CD14-positive monocyte (primary cell): Measurements from ENCODE around the gene ERO1B. TPM values are rescaled to one million over a fixed set of nuclear protein-coding genes. Genes with fewer than 3 reads are reported as not detected.

Experiments used
- DNase-seq, 3 donors: peaks; one replicate each; pipeline ENCODE4 v3.0.0-alpha.2; 2011 to 2022
- H2AFZ ChIP-seq: 2 replicates; pipeline ENCODE4 v1.6.0; 2012; ENCODE audit warnings: mild to moderate bottlenecking, low read depth, low read length, inconsistent platforms; ENCODE audit not compliant: insufficient read depth, poor library complexity, severe bottlenecking
- H3K27ac ChIP-seq, 2 donors: 1 replicate in 1 of 2; 2 replicates in 1 of 2; pipeline ENCODE4 v1.5.1; 2012 to 2013; ENCODE audit warnings: low read length in 2 of 2, control low read depth in 1 of 2, inconsistent platforms in 1 of 2, low read depth in 1 of 2, mild to moderate bottlenecking in 1 of 2
- H3K27me3 ChIP-seq, 2 donors: one replicate each; pipeline versions ENCODE4 v1.6.0 to v1.6.1; 2011 to 2013; ENCODE audit warnings: low read length in 2 of 2; ENCODE audit not compliant: control insufficient read depth in 2 of 2, insufficient read depth in 2 of 2
- H3K36me3 ChIP-seq, 2 donors: replicated peaks in 1 of 2; 1 replicate in 1 of 2; 2 replicates in 1 of 2; pipeline versions ENCODE4 v1.5.1 to v1.6.1; 2012 to 2013; ENCODE audit warnings: low read length in 2 of 2, control low read depth in 1 of 2, inconsistent platforms in 1 of 2, mild to moderate bottlenecking in 1 of 2; ENCODE audit not compliant: insufficient read depth in 2 of 2, control insufficient read depth in 1 of 2
- H3K4me1 ChIP-seq, 2 donors: 1 replicate in 1 of 2; 2 replicates in 1 of 2; pipeline versions ENCODE4 v1.5.1 to v1.6.1; 2012 to 2013; ENCODE audit warnings: low read length in 2 of 2, control low read depth in 1 of 2, inconsistent platforms in 1 of 2, mild to moderate bottlenecking in 1 of 2, moderate library complexity in 1 of 2; ENCODE audit not compliant: insufficient read depth in 2 of 2, control insufficient read depth in 1 of 2
- H3K4me2 ChIP-seq: replicated peaks from 2 replicates; pipeline ENCODE3; 2012; ENCODE audit warnings: low read length, moderate library complexity, mild to moderate bottlenecking; ENCODE audit not compliant: poor library complexity, severe bottlenecking; ENCODE audit errors: extremely low read depth
- H3K4me3 ChIP-seq, 3 experiments: fragments of 200-600 bp in 1 of 3; sonication (generic) in 1 of 3; replicated peaks in 1 of 3; 1 replicate in 2 of 3; 2 replicates in 1 of 3; pipeline ENCODE4 v1.5.1; 2011 to 2013; ENCODE audit warnings: low read length in 3 of 3, mild to moderate bottlenecking in 3 of 3, control low read depth in 2 of 3, low read depth in 2 of 3, inconsistent platforms in 1 of 3, moderate library complexity in 1 of 3
- H3K79me2 ChIP-seq: 2 replicates; pipeline ENCODE4 v1.6.0; 2012; ENCODE audit warnings: mild to moderate bottlenecking, control low read depth, inconsistent platforms, low read length, moderate library complexity; ENCODE audit not compliant: insufficient read depth
- H3K9ac ChIP-seq: 2 replicates; pipeline ENCODE4 v1.6.0; 2017; ENCODE audit warnings: low read length, mild to moderate bottlenecking; ENCODE audit not compliant: insufficient read depth, poor library complexity, severe bottlenecking
- H3K9me3 ChIP-seq, 2 donors: replicated peaks in 1 of 2; 1 replicate in 1 of 2; 2 replicates in 1 of 2; pipeline versions ENCODE4 v1.5.1 to v1.6.1; 2012 to 2013; ENCODE audit warnings: low read length in 2 of 2, control low read depth in 1 of 2; ENCODE audit not compliant: control insufficient read depth in 1 of 2, insufficient read depth in 1 of 2
- H4K20me1 ChIP-seq: 2 replicates; pipeline ENCODE4 v1.6.0; 2012; ENCODE audit warnings: mild to moderate bottlenecking, low read length, control low read depth, moderate library complexity; ENCODE audit not compliant: insufficient read depth
- H3K27ac Mint-ChIP-seq, 7 donors: one replicate each; pipeline ENCODE4 v1.8.0; 2020; ENCODE audit warnings: mild to moderate bottlenecking in 7 of 7, mixed read lengths in 7 of 7, moderate library complexity in 6 of 7, inconsistent platforms in 2 of 7
- H3K27me3 Mint-ChIP-seq, 3 donors: one replicate each; pipeline ENCODE4 v1.8.0; 2021 to 2022; ENCODE audit warnings: low read depth in 3 of 3, mild to moderate bottlenecking in 3 of 3, mixed read lengths in 3 of 3, moderate library complexity in 3 of 3, inconsistent platforms in 1 of 3
- H3K36me3 Mint-ChIP-seq, 2 donors: one replicate each; pipeline ENCODE4 v1.8.0; 2020; ENCODE audit warnings: mixed read lengths in 2 of 2, inconsistent platforms in 1 of 2, mild to moderate bottlenecking in 1 of 2
- H3K4me1 Mint-ChIP-seq: one replicate; pipeline ENCODE4 v1.8.0; 2020; ENCODE audit warnings: mild to moderate bottlenecking, mixed read lengths
- H3K4me3 Mint-ChIP-seq, 2 donors: one replicate each; pipeline ENCODE4 v1.8.0; 2020; ENCODE audit warnings: mild to moderate bottlenecking in 2 of 2, mixed read lengths in 2 of 2, moderate library complexity in 1 of 2
- H3K9me3 Mint-ChIP-seq, 7 donors: one replicate each; pipeline ENCODE4 v1.8.0; 2020 to 2022; ENCODE audit warnings: mixed read lengths in 7 of 7, mild to moderate bottlenecking in 6 of 7, moderate library complexity in 6 of 7, inconsistent platforms in 2 of 7
- CTCF ChIP-seq: fragments of 200-600 bp; IDR thresholded peaks from one replicate; pipeline ENCODE4 v1.8.0; 2022; ENCODE audit warnings: antibody characterized with exemption, mild to moderate bottlenecking
- WGBS: methylation state at CpG from one replicate; pipeline ENCODE4 v1.1.5; 2013; ENCODE audit warnings: missing lambda C conversion rate; ENCODE audit not compliant: insufficient coverage; 5-methylcytosine and 5-hydroxymethylcytosine counted together
- intact Hi-C, 2 donors: fragments of 100-400 bp; cut with micrococcal nuclease; formaldehyde crosslinking; loops; one replicate each; pipeline versions ENCODE4 v1.15.0 to v1.15.1; 2023
- polyA plus RNA-seq, 3 donors: library from polyadenylated mRNA; depleted of rRNA in 1 of 3; unstranded in 2 of 3; stranded (reverse) in 1 of 3; fragments of 300-500 nt in 2 of 3; fragments of >200 nt in 1 of 3; fragmentation: Illumina TruSeq in 2 of 3; gene quantifications; 1 replicate in 2 of 3; 2 replicates in 1 of 3; pipeline ENCODE4 v1.2.3, GENCODE V29; 2012 to 2021

ERO1B gene
- polyA plus RNA-seq, 3 donors, result 2.7 to 4.2 (median 3.2) TPM

GRCh38 chr1:236175642-236176336 lies 106.0 kb downstream of the ERO1B start:
- no peak for DNase-seq
- no peak overlapping the region for H2AFZ ChIP-seq
- Mint-ChIP-seq H3K4me3 (no peak overlapping the region), H3K36me3 (peaks cover 42 to 47% of the 10 kb centered on the region in 2 donors), H3K9me3 (no peaks in the 10 kb centered on the region), H3K27me3 (peaks cover 0 to 4% (median 2%) of the 10 kb centered on the region in 3 donors), H3K27ac (peak overlapping the region in 1 of 7 donors; percentile 44), H3K4me1 (no peaks in the 10 kb centered on the region)
- no peaks in the 10 kb centered on the region for H3K9me3 ChIP-seq
- intact Hi-C loops, result no loop called here
- WGBS, result 98% methylated on average over 7 of the region's 12 CpGs
- H4K20me1 ChIP-seq, result peaks cover 4% of the 10 kb centered on the region
- no peaks in the 10 kb centered on the region for H3K27me3 ChIP-seq
- no peaks in the 10 kb centered on the region for H3K79me2 ChIP-seq
- H3K4me3 ChIP-seq, result no peak overlapping the region
- H3K4me2 ChIP-seq, result no peak overlapping the region
- peaks cover 17 to 37% of the 10 kb centered on the region in 2 donors for H3K36me3 ChIP-seq
- no peak overlapping the region for H3K9ac ChIP-seq
- H3K4me1 ChIP-seq, result no peaks in the 10 kb centered on the region
- no peak overlapping the region for H3K27ac ChIP-seq
- no peak for TF ChIP-seq CTCF

- Mint-ChIP-seq H3K4me1 (peaks cover 7% of the 10 kb centered on the region), H3K9me3 (peaks cover 0 to 2% (median 0%) of the 10 kb centered on the region in 7 donors), H3K27ac (peak overlapping the region in 1 of 7 donors; percentile 9), H3K27me3 (peaks cover 0 to 2% (median 0%) of the 10 kb centered on the region in 3 donors), H3K36me3 (peaks cover 37 to 39% of the 10 kb centered on the region in 2 donors), H3K4me3 (no peak overlapping the region)
- Histone ChIP-seq H3K9me3 (no peaks in the 10 kb centered on the region), H3K27me3 (no peaks in the 10 kb centered on the region), H3K9ac (no peak overlapping the region), H4K20me1 (peaks cover 7% of the 10 kb centered on the region), H3K27ac (no peak overlapping the region), H3K4me1 (peaks cover 4 to 6% of the 10 kb centered on the region in 2 donors), H3K4me3 (no peak overlapping the region), H3K79me2 (no peaks in the 10 kb centered on the region), H3K4me2 (no peak overlapping the region), H3K36me3 (peaks cover 6 to 16% of the 10 kb centered on the region in 2 donors), H2AFZ (no peak overlapping the region)
- TF ChIP-seq CTCF, result no peak
- intact Hi-C loops, result no loop called here
- WGBS, result 96% methylated on average over 4 of the region's 5 CpGs
- no peak for DNase-seq
Observed at GRCh38 chr1:236173174-236173767, 108.5 kb downstream of the ERO1B start.
